Vagina (tissue), 2 donors: ENCODE measurements around the gene GPX1. TPM values are rescaled to one million over a fixed set of nuclear protein-coding genes. Genes with fewer than 3 reads are reported as not detected.

ENCODE experiments used
- DNase-seq, 2 donors: peaks; one replicate each; pipeline ENCODE4 v3.0.0-alpha.2; 2017; ENCODE audit errors: extremely low spot score in 2 of 2
- H3K27ac ChIP-seq: fragments of 200-600 bp; sonication (generic); one replicate; pipeline ENCODE4 v1.5.1; 2019
- H3K27me3 ChIP-seq: fragments of 200-600 bp; sonication (generic); one replicate; pipeline ENCODE4 v1.5.1; 2019
- H3K36me3 ChIP-seq, 2 donors: fragments of 200-600 bp; sonication (generic); one replicate each; pipeline ENCODE4 v1.5.1; 2017 to 2019
- H3K4me1 ChIP-seq: fragments of 200-600 bp; sonication (generic); one replicate; pipeline ENCODE4 v1.5.1; 2019
- H3K4me3 ChIP-seq, 2 donors: fragments of 200-600 bp; sonication (generic); 1 replicate in 1 of 2; 2 replicates in 1 of 2; pipeline ENCODE4 v1.5.1; 2016 to 2019
- H3K9me3 ChIP-seq: fragments of 200-600 bp; sonication (generic); one replicate; pipeline ENCODE4 v1.5.1; 2019
- POLR2A ChIP-seq, 2 donors: fragments of 450-650 bp; IDR thresholded peaks; one replicate each; pipeline ENCODE4 v1.6.1; 2017; ENCODE audit warnings: antibody characterized with exemption in 2 of 2, mild to moderate bottlenecking in 2 of 2, moderate library complexity in 2 of 2
- POLR2AphosphoS5 ChIP-seq, 2 donors: sonication (generic); formaldehyde crosslinking; IDR thresholded peaks; one replicate each; pipeline ENCODE4 v1.9.0; 2017; ENCODE audit warnings: antibody characterized with exemption in 2 of 2, mild to moderate bottlenecking in 2 of 2, low read depth in 1 of 2; ENCODE audit not compliant: insufficient read depth in 1 of 2
- intact Hi-C: fragments of 100-400 bp; cut with DNase I; formaldehyde crosslinking; loops from one replicate; pipeline ENCODE4 v1.15.1; 2023
- total RNA-seq: library from RNA; depleted of rRNA; stranded (reverse); fragments of >200 nt; gene quantifications from one replicate; pipeline ENCODE4 v1.2.3, GENCODE V29; 2016
- TF ChIP-seq, protein P1 (sequence below), 3 experiments: fragments of 450-650 bp in 2 of 3; fragments of 200-600 bp in 1 of 3; sonication (generic) in 1 of 3; IDR thresholded peaks; one replicate each; pipeline ENCODE4 v1.5.1; 2017 to 2019; ENCODE audit warnings: antibody characterized with exemption in 3 of 3, mild to moderate bottlenecking in 2 of 3, moderate library complexity in 2 of 3

Gene GPX1
- total RNA-seq, 1 donor from 2014 or later = 326 TPM

DNA sequence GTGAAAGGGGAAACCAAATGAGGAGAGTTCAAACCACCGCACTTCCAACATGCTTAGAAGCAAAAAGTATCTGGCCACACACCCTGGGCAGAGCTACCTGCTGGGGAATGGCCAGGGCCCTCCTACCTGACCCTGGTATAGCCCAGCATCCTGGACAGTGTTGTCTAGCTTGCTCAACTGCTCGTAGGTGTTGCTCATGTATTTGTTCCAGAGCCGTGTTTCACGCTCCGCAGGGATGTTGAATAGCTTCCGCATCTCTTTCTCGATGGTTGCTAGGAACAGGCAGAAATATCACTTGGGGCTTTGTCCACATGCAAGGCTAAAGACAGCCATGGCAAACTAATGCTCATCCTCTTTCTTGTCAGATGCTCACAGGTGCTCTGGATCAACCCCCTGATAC, 33.4 kb downstream of the GPX1 start:
- Histone ChIP-seq H3K27ac (no peak overlapping the region), H3K27me3 (no peaks in the 10 kb centered on the region), H3K9me3 (no peaks in the 10 kb centered on the region), H3K4me1 (no peaks in the 10 kb centered on the region), H3K4me3 (no peak overlapping the region), H3K36me3 (peaks cover 0 to 83% of the 10 kb centered on the region in 2 donors)
- intact Hi-C loops = no loop called here
- no peak for TF ChIP-seq POLR2AphosphoS5 (IDR thresholded peaks at IDR 0.05; ENCODE audit: insufficient read depth in 1 of 2, low read depth in 1 of 2)
- no peak for TF ChIP-seq POLR2A (IDR thresholded peaks at IDR 0.05)
- TF ChIP-seq, protein P1, sequence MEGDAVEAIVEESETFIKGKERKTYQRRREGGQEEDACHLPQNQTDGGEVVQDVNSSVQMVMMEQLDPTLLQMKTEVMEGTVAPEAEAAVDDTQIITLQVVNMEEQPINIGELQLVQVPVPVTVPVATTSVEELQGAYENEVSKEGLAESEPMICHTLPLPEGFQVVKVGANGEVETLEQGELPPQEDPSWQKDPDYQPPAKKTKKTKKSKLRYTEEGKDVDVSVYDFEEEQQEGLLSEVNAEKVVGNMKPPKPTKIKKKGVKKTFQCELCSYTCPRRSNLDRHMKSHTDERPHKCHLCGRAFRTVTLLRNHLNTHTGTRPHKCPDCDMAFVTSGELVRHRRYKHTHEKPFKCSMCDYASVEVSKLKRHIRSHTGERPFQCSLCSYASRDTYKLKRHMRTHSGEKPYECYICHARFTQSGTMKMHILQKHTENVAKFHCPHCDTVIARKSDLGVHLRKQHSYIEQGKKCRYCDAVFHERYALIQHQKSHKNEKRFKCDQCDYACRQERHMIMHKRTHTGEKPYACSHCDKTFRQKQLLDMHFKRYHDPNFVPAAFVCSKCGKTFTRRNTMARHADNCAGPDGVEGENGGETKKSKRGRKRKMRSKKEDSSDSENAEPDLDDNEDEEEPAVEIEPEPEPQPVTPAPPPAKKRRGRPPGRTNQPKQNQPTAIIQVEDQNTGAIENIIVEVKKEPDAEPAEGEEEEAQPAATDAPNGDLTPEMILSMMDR (IDR thresholded peaks at IDR 0.05) = no peak
- DNase-seq = no peak

DNA sequence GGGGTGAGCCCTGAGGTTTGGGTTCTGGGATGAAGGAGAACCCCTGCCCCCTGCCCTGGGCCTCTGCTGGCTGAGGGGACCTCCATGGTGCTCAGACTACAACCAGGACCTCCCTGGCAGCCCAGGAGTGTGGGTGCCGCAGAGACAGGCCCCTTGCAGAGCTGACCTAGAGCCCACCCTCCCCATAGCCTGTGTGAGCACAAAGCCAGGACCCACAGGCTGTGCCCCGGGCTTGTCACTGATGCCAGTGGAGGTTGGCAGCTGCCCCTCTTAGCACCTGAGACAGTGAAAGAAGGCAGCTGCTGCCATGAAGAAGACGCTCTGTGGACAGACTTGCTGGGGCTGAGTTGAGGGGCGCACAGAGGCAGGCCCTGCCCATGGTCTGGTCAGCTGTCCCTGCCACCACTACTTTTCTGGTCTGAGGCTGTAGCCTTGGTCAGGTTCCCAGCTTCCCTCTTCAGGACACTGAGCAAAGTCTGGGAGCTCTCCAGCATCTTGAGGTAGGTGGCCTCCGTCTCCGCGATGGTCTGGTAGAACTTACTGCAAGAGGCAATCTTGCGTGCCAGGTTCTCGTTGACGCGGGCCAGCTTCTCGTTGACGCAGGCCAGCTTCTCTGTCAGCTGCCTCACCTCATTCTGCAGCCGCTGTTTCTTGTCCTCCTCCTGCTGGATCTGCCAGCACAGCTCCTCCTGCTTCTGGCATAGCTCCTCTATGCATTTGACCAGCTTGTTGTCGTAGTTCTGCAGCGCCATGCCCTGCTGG, 41.3 kb downstream of the GPX1 start:
- H3K4me1 ChIP-seq = no peaks in the 10 kb centered on the region
- H3K36me3 ChIP-seq = peaks cover 0 to 58% of the 10 kb centered on the region in 2 donors
- no peak for TF ChIP-seq POLR2AphosphoS5 (IDR thresholded peaks at IDR 0.05; ENCODE audit: insufficient read depth in 1 of 2, low read depth in 1 of 2)
- no peak for TF ChIP-seq POLR2A (IDR thresholded peaks at IDR 0.05)
- DNase-seq = no peak
- no peak overlapping the region for H3K4me3 ChIP-seq
- H3K9me3 ChIP-seq = no peaks in the 10 kb centered on the region
- intact Hi-C loops = no loop called here
- no peaks in the 10 kb centered on the region for H3K27me3 ChIP-seq
- H3K27ac ChIP-seq = no peak overlapping the region

DNA sequence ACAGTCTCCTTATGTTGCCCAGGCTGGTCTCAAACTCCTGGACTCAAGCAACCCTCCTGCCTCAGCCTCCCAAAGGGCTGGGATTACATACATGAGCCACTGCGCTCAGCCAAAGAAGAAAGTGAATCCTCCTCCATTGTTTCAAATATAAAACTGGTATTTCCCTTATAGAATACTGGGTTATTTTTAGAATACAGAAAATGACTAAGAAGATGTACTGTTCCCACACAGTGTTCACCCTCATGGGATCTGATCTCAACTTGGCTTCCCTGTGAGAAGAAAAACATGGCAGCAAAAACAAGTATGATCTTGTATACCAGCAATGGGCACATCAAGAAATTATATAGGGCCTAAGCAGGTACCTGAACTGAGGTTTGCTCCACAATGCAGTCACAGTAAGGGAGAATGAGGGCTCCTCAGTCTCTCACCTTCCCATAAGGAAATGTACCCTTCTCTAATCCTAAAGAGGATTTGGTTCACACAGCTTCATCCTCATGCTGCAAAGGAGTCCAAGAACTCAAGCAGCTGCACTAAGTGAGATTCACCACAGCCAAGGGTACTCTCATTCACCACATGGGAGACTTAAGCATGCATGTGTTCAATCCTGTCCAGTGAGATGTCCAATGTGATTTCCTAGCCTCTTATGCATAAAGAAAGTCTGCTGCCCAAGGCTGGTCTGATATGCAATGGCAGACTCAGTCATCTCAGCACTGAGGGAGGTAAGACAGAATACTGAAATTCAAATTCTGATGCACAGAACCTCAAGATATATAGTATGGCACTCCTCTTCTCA, 44.1 kb downstream of the GPX1 start:
- Histone ChIP-seq H3K9me3 (no peaks in the 10 kb centered on the region), H3K27ac (no peak overlapping the region), H3K4me1 (no peaks in the 10 kb centered on the region), H3K27me3 (no peaks in the 10 kb centered on the region), H3K36me3 (peaks cover 0 to 56% of the 10 kb centered on the region in 2 donors), H3K4me3 (no peak overlapping the region)
- DNase-seq = no peak
- TF ChIP-seq, protein P1 (IDR thresholded peaks at IDR 0.05) = no peak
- TF ChIP-seq POLR2A (IDR thresholded peaks at IDR 0.05) (no peak), POLR2AphosphoS5 (IDR thresholded peaks at IDR 0.05; ENCODE audit: insufficient read depth in 1 of 2, low read depth in 1 of 2) (no peak)
- intact Hi-C loops = no loop called here

DNA sequence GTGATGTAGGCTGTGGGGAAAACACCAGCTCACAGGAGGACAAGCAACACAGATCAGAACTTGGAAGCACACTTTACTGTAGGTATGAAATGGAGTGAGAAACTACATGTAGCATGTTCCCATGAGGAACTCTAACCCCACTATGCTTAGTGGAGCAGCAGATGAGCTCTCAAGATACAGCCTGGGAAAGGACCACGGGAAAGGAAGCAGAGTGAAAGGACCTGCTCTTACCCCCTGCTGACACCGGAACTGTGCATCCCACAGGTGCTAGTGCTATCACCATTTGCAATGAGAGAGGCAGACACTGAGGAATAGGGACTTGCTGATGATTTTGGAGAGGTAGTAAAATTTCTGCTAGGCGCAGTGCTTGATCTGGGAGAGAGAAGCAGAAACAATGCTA, 46.9 kb downstream of the GPX1 start:
- Histone ChIP-seq H3K9me3 (no peaks in the 10 kb centered on the region), H3K27me3 (no peaks in the 10 kb centered on the region), H3K4me3 (no peak overlapping the region), H3K27ac (no peak overlapping the region), H3K36me3 (peaks cover 0 to 48% of the 10 kb centered on the region in 2 donors), H3K4me1 (no peaks in the 10 kb centered on the region)
- TF ChIP-seq POLR2A (IDR thresholded peaks at IDR 0.05) = no peak
- intact Hi-C loops = no loop called here
- DNase-seq = no peak

DNA sequence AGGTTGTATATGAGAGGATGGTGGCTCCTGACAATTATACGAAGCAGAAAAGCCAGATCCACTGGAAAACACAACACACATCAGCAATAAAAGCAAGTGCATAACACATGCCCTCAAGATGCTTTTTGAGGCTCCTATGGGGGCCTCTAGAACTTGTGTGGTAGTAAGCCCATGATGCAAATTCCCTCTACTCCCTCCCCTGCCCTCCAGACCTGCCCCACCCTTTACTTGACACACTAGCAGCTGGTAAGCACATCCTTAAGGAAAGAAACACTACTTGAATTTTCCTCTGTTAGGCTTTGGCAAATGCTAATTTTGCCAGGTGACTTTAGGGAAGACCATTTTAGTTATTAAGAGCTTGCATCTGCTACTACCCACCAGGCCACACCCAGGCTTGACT, 47.5 kb downstream of the GPX1 start:
- Histone ChIP-seq H3K27me3 (no peaks in the 10 kb centered on the region), H3K27ac (no peak overlapping the region), H3K4me1 (no peaks in the 10 kb centered on the region), H3K9me3 (no peaks in the 10 kb centered on the region), H3K4me3 (no peak overlapping the region), H3K36me3 (peaks cover 0 to 51% of the 10 kb centered on the region in 2 donors)
- TF ChIP-seq POLR2A (IDR thresholded peaks at IDR 0.05) (no peak), POLR2AphosphoS5 (IDR thresholded peaks at IDR 0.05; ENCODE audit: insufficient read depth in 1 of 2, low read depth in 1 of 2) (no peak)
- TF ChIP-seq, protein P1 (IDR thresholded peaks at IDR 0.05) = no peak
- intact Hi-C loops = no loop called here
- no peak for DNase-seq

Other genes starting within 250 kb of the GPX1 start
- 59.9 TPM for gene USP19, start 237.5 kb downstream of the GPX1 start, total RNA-seq
- 526 TPM for gene LAMB2, start 225.3 kb downstream of the GPX1 start, total RNA-seq
- gene CCDC71, start 192.0 kb downstream of the GPX1 start, total RNA-seq = 30.4 TPM
- 43.7 TPM for gene KLHDC8B, start 186.8 kb downstream of the GPX1 start, total RNA-seq
- gene C3orf62, start 81.1 kb downstream of the GPX1 start, total RNA-seq = 17.9 TPM
- 45.2 TPM for gene USP4, start 18.3 kb downstream of the GPX1 start, total RNA-seq
- gene RHOA, start 53.6 kb upstream of the GPX1 start, total RNA-seq = 377 TPM
- 16.7 TPM for gene TCTA, start 54.1 kb upstream of the GPX1 start, total RNA-seq
- 6.1 TPM for gene AMT, start 64.1 kb upstream of the GPX1 start, total RNA-seq
- 5.9 TPM for gene NICN1, start 71.0 kb upstream of the GPX1 start, total RNA-seq
- 46.7 TPM for gene DAG1, start 111.9 kb upstream of the GPX1 start, total RNA-seq
- gene BSN, start 196.1 kb upstream of the GPX1 start, total RNA-seq = 0.74 TPM